H1 (cell line): ENCODE results near the gene MXD4.
A peak's percentile ranks its signal among the peaks of the same experiment; 100 is the strongest.

Experiments used
- CEBPB ChIP-seq: IDR thresholded peaks from 2 replicates; pipeline ENCODE4 v1.6.1; 2012; ENCODE audit warnings: low read depth, low read length
- EGR1 ChIP-seq: IDR thresholded peaks from 2 replicates; pipeline ENCODE4 v1.6.1; 2011; ENCODE audit warnings: low read depth, low read length, borderline replicate concordance
- EP300 ChIP-seq, 2 experiments: IDR thresholded peaks; 1 replicate in 1 of 2; 2 replicates in 1 of 2; pipeline ENCODE4 v1.6.1; 2011 to 2012; ENCODE audit warnings: low read depth in 2 of 2, low read length in 2 of 2, mild to moderate bottlenecking in 2 of 2, borderline replicate concordance in 1 of 2, inconsistent platforms in 1 of 2, moderate library complexity in 1 of 2
- GABPA ChIP-seq: IDR thresholded peaks from 2 replicates; pipeline ENCODE4 v1.6.1; 2011; ENCODE audit warnings: mild to moderate bottlenecking, low read length, moderate library complexity, borderline replicate concordance; ENCODE audit not compliant: insufficient read depth
- MAFK ChIP-seq: IDR thresholded peaks from 2 replicates; pipeline ENCODE4 v1.6.1; 2012; ENCODE audit warnings: low read depth, mild to moderate bottlenecking, improper control_type of control experiment, low read length
- PHF8 ChIP-seq: fragments of 200-600 bp; sonication (generic); conservative IDR thresholded peaks from 2 replicates; pipeline ENCODE4 v1.7.1; 2012; ENCODE audit warnings: low read depth, mild to moderate bottlenecking, inconsistent platforms, low read length, moderate library complexity
- POLR2A ChIP-seq, 2 experiments: IDR thresholded peaks; 1 replicate in 1 of 2; 2 replicates in 1 of 2; pipeline ENCODE4 v1.6.1; 2011; ENCODE audit warnings: low read depth in 2 of 2, low read length in 2 of 2, mild to moderate bottlenecking in 2 of 2; ENCODE audit errors: control extremely low read depth in 1 of 2
- POLR2AphosphoS5 ChIP-seq: IDR thresholded peaks from 2 replicates; pipeline ENCODE4 v1.6.1; 2011; ENCODE audit warnings: low read depth, low read length
- TAF7 ChIP-seq: optimal IDR thresholded peaks from 2 replicates; pipeline ENCODE3; 2011; ENCODE audit warnings: low read depth, mild to moderate bottlenecking, inconsistent platforms, low read length, moderate library complexity, borderline replicate concordance
- YY1 ChIP-seq: IDR thresholded peaks from 2 replicates; pipeline ENCODE4 v1.6.1; 2011; ENCODE audit warnings: low read depth, mild to moderate bottlenecking, low read length
- ZNF274 ChIP-seq: IDR thresholded peaks from 2 replicates; pipeline ENCODE4 v1.7.0; 2012; ENCODE audit warnings: low read length, borderline replicate concordance; ENCODE audit errors: extremely low read depth
- TF ChIP-seq, protein P1 (sequence below), 3 experiments: IDR thresholded peaks; 1 replicate in 2 of 3; 2 replicates in 1 of 3; pipeline versions ENCODE4 v1.5.1 to v1.6.1; 2011; ENCODE audit warnings: low read length in 3 of 3, mild to moderate bottlenecking in 3 of 3, inconsistent platforms in 2 of 3, low read depth in 1 of 3, moderate library complexity in 1 of 3; ENCODE audit not compliant: insufficient read depth in 1 of 3; ENCODE audit errors: control extremely low read depth in 1 of 3
- TF ChIP-seq, protein P2 (sequence below): IDR thresholded peaks from 2 replicates; pipeline ENCODE4 v1.6.1; 2011; ENCODE audit warnings: low read length, improper control_type of control experiment
- TF ChIP-seq, protein P3 (sequence below): IDR thresholded peaks from 2 replicates; pipeline ENCODE4 v1.6.1; 2012; ENCODE audit warnings: inconsistent platforms

DNA sequence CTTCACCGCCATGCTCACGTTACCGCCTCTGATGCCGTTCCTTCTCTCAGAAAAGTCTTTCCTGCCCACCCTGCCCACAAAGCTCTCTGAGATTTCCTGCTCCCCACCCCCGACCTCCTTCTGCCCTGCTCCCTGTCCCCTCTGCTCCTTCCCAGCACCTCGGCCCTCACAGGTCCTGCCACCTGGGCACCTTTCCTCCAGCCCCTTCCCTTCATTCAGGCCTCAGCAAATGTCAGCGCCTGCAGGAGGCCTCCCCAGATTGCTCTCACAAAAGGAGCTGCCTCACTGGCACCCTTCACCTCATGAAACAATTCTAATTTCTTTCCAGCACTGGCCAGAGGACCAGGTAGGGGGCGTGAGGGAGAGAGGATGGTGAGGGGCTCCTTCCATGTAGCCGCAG is 33.6 kb upstream of the MXD4 start:
- TF ChIP-seq, protein P1, sequence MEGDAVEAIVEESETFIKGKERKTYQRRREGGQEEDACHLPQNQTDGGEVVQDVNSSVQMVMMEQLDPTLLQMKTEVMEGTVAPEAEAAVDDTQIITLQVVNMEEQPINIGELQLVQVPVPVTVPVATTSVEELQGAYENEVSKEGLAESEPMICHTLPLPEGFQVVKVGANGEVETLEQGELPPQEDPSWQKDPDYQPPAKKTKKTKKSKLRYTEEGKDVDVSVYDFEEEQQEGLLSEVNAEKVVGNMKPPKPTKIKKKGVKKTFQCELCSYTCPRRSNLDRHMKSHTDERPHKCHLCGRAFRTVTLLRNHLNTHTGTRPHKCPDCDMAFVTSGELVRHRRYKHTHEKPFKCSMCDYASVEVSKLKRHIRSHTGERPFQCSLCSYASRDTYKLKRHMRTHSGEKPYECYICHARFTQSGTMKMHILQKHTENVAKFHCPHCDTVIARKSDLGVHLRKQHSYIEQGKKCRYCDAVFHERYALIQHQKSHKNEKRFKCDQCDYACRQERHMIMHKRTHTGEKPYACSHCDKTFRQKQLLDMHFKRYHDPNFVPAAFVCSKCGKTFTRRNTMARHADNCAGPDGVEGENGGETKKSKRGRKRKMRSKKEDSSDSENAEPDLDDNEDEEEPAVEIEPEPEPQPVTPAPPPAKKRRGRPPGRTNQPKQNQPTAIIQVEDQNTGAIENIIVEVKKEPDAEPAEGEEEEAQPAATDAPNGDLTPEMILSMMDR (IDR thresholded peaks at IDR 0.05; ENCODE audit: control extremely low read depth in 1 of 3, insufficient read depth in 1 of 3, low read depth in 1 of 3, low read length in 3 of 3), result peak in 1 of 3 experiments; percentile 1; a peak in 1 of 4 replicates
- no peak for TF ChIP-seq EP300 (IDR thresholded peaks at IDR 0.05; ENCODE audit: borderline replicate concordance in 1 of 2, low read depth in 2 of 2, low read length in 2 of 2)
- TF ChIP-seq GABPA, result no peak
- TF ChIP-seq, protein P2, sequence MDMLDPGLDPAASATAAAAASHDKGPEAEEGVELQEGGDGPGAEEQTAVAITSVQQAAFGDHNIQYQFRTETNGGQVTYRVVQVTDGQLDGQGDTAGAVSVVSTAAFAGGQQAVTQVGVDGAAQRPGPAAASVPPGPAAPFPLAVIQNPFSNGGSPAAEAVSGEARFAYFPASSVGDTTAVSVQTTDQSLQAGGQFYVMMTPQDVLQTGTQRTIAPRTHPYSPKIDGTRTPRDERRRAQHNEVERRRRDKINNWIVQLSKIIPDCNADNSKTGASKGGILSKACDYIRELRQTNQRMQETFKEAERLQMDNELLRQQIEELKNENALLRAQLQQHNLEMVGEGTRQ, result no peak
- no peak for TF ChIP-seq POLR2AphosphoS5
- no peak for TF ChIP-seq POLR2A (IDR thresholded peaks at IDR 0.05; ENCODE audit: control extremely low read depth in 1 of 2, low read depth in 2 of 2, low read length in 2 of 2)
- TF ChIP-seq, protein P3, sequence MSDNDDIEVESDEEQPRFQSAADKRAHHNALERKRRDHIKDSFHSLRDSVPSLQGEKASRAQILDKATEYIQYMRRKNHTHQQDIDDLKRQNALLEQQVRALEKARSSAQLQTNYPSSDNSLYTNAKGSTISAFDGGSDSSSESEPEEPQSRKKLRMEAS, result no peak
- TF ChIP-seq ZNF274, result no peak
- no peak for TF ChIP-seq EGR1
- no peak for TF ChIP-seq PHF8
- TF ChIP-seq CEBPB, result no peak
- TF ChIP-seq YY1, result no peak
- no peak for TF ChIP-seq MAFK
- no peak for TF ChIP-seq TAF7
